ENCODE data around the gene THEM5.

THEM5 gene

DNA sequence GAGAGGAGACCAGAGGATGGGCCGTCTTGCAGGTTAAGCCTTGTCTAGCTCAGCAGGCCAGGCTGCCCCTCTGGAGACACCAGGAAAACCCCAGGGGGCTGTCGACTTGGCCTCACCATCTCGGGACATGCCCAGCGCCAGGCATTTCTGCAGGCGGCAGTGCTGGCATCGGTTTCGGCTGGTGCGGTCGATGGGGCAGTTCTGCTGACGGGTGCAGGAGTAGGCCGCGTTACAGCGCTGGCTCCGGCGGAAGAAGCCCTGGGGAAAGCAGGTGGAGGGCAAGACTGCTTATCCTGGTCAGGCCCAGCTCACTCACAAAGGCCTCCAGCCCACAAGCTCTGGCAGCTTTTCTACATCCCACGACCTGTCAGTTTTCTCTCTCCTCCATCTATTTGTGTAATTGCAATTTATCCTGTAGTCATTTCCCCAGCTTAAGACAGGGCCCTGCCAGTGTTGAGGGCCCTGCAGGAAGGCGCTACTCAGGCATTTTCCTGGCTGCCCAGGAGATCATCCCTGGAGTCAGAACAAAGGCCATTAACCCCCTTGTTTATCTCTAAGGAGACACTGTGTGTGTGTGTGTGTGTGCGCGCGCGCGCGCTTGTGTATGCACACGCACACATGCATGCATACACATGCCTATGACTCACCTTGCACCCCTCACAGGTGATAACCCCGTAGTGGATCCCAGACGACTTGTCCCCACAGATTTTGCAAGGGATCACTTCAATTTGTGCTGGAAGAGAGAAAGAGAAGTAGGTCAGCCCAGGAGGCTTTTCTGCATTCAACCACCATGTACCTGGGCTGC, 36.8 kb downstream of the THEM5 start:
- DNase-seq = no peak

DNA sequence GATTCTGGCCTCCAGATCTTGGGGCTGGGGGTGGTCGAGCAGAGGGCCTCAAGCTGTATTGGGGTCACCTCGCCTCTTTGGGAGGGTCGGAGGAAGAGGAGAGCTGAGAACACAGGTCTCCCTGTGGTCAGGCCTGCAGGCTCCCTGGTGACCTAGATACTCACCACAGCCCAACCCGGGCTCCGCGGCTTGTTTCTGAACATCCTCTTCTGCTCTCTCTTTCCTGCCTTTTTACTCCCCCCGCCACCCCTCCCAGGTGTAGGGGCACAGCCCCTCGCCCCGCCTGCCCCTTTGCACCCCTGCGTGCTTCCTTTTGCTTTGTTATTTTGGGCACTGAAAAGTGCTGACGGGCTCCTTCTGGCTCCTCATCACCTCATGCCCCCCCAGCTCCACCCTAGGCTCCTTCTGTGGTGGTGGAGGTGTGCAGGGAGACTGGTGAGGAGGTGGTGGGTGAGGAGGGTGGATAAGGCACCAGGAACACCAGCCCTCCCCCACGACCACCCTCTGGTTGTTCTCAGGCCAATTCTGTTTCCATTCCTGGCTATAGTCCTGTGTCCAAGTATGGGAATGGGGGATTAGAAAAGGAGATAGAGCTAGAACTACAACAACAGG, 37.7 kb downstream of the THEM5 start:
- no peak for DNase-seq

- DNase-seq = no peak
Measured at GRCh38 chr1:151814971-151815545, 38.5 kb downstream of the THEM5 start.

- no peak for DNase-seq
Measured at GRCh38 chr1:151814426-151814825, 39.1 kb downstream of the THEM5 start.

DNA sequence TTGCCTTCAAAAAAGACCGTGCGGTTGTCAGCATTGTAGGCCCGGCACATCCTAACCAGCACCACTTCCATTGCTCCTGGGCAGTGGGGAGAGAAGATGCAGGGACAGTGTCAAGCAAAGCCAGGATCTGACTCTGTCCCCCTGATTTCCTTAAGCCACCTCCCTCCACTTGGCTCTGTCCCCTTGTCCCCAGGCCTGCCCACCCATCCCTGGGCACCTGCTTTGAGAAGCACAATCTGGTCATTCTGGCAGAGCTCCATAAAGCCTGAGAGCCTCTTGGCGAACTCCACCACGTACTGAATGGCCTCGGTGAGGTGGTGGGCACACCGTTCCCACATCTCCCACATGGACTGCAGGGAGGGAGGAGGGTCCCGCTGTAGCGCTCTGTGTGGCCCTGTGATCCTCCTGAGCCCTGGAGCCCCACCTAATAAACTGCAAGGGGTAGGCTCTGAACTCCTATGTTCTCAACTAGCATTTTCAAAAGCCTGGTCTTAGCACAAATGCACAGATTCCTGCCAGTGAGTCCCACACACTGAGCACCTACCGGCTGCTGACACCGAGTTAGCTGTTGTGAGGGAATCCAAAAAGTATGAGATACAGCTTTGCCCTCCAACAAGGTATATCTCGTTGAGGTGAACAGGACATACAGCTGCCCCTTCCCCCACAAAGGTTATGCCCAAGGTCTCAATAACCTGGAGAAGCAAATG, 40.1 kb downstream of the THEM5 start:
- DNase-seq = no peak

DNA sequence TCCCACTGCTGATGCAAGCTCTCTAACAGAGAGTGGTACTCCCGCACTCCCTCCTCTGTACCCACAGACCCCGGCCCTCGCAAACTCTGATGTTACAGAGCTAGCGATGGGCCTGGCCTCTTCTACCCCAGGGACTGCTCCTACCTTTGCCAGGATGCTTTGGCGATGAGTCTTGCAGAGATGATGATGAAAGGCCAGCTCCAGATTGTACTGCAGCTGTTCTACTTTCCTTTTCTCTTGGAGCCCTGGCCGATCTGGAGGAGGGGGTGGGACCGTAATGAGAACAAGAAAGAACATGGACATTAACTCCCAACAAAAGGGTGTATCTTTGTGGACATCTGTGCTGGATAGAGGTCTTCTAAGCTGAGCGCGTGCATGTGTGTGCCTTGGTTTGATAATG, 42.3 kb downstream of the THEM5 start:
- DNase-seq = no peak

DNA sequence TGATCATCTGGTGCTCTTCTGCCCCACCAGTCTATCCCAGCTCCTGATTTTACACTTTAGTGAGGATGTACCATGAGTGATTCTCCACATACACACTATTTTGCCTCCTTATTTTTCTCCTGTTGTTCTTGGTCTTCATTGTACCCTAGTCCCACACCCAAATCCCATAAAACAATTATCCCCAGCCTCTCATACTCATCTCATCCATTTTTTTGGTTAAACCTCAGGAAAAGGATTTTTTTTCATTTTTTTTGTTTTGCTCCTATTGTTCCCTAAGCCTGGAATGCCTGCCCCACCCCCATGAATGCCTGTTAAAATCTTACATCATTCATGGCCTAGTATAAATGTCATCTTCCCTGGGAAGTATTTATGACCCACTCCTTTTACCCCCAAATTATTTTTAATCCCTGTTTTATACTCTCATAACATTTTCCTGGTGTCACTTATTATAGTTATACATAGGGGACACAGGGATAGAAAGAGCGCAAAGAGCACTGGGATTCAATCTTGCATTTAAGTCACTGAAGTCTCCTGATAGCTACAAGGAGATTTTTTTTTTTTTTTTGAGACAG, 43.4 kb downstream of the THEM5 start:
- DNase-seq = no peak

DNA sequence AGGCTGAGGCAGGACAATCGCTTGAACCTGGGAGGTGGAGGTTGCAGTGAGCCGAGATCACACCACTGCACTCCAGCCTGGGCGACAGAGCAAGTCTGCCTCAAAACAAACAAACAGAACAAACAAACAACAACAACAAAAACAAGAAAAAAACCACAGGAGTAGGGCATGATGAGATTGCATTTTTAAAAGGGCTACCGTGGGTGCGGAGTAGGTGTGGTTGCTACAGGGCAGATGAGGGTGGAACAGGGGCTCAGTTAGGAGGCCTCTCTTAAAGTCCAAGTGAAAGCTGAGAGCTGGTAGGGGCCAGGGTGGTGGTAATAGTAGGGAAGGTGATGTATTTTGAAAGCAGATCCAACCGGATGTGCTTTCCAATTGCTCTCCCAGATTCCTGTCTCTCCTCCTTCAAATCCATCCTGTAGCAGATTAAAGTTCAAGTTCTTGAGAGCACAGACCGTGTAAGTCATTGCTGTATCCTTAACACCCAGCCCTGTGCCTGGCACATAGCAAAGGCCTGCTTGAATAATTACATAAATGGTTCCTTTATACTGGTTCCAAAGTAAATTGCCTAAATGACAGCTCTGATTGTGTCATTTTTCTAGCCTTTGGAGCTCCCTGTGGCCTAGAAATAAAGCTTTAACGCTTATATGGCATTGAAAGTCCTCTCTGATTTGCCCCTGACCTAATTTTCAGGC, 44.1 kb downstream of the THEM5 start:
- DNase-seq = no peak

- DNase-seq = no peak
Measured at GRCh38 chr1:151807766-151808165, 45.7 kb downstream of the THEM5 start.

DNA sequence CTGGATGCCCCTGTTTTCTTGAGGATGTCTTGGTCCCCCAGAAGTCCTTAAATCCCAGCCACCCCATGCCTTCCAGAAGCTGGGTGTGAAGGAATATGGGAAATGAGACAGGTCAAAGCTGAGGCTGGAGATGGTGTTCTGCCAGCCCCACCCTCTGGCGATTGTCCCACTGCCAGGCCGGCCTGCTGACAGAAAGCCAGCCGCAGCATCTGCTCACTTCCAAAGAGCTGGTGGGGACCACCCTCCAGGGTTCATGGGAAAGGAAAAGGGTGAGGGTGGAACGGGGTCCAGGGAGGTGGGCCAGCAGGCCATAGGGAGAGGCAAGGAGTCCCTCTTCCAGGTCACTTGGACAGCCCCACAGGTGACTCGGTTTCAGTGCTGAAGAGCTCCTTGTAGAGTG, 46.4 kb downstream of the THEM5 start:
- DNase-seq = no peak

DNA sequence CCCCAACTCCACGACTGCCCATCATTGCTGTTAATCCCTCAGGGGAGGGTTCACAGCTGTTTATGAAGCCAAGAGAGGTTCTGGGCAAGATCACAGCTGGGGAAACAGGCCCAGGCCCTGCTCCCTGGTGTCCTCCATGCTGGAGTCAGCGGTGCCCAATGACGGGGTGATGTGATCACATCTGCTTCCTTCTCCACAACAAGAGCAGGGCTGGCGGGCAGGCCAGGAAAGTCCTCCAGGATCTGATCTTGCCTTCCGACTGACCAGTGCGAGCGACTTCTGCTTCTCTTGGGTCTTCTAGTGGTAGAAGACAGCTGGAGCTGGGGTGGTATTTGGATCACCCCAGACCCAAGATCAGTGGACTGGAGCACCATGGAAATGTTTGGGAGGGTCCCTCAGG, 47.3 kb downstream of the THEM5 start:
- DNase-seq = no peak

DNA sequence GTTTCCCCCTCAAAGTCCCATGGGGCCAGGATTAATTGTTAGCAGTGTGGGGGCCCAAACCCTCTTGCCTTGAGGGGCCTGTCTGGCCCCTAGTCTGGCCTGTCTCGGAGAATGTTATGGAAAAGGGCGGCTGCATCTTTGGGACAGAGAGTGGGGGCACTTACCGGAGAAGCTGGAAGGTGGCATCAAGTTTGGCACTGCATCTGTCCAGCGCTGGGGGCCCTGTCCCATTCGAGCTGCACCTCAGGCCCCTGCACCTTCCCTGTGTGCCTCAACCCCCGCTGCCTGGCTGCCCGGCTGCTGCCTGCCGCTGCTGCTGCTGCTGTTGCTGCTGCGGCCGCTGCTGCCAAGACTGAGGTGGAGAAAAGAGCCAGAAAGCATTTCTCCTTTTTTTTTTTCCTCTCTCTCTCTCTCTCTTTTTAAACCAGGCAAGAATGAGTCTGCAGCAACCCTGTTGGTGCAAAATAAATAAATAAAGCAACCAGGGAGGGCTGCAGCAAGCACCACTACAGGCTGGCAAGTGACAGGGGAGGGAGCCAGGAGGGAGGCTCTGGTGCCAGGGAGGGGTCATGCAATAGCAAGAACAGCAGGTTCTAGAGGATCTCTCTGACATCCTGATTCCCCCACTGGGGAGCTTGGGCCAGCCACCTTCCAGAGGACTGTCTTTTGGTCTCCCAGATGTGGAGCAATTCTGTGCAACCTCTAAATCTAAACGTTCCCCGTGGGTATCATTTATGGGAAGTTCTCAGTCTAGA, 48.3 kb downstream of the THEM5 start, which contains the start of gene LINGO4:
Gene LINGO4, minus strand, starts transcription at position 354 of the 755 bp plus-strand sequence. CDS start 2,715 bp downstream, outside the sequence.
- no peak for DNase-seq

- DNase-seq = no peak
Measured at GRCh38 chr1:151803915-151804314, 49.6 kb downstream of the THEM5 start.

DNA sequence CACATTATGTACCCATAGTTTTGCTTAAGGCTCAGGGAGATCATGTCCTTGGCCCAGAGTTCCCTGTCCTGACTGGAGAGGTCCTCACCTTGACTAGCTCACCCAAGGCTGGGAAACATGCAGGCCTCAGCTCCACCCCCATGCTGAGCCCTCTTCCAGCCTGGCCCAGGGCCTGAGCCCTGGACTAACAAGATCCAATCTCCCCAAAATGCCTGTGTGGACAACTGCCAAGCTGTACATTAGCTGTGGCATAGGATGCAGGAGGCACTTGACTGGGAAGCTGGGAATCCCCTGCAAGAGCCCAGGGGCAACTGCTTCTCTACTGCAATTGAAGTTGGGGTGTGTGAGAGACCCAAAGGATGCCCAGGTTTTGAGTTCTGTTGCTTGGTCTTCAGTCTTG, 50.3 kb downstream of the THEM5 start:
- DNase-seq = no peak

GRCh38 chr1:151802372-151802771, 51.1 kb downstream of the THEM5 start:
- no peak for DNase-seq

GRCh38 chr1:151801846-151802245, 51.7 kb downstream of the THEM5 start:
- DNase-seq = no peak

GRCh38 chr1:151801310-151801820, 52.1 kb downstream of the THEM5 start:
- DNase-seq = no peak

DNA sequence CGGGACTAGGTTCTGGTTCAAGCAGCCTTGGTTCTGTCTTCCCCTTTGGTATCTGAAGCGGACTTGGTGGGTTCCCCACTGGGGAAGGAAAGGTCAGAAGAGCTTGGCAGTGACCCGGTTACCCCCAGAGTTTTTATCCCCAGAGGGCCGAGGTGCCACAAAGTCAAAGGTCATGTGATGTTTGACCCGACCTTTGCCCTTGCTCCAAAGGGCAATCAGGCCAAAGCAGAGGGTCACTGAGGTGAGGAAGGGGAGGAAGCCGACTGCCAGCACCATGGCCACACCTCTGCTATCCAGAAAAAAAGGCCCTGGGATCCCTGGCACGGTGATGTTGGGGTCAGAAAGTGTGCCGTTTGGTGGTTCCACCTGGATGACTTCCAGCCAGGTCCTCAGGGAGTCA, 52.7 kb downstream of the THEM5 start:
- DNase-seq = no peak

- peak; percentile 3 to 27 for DNase-seq
Measured at GRCh38 chr1:151799179-151800022, 54.1 kb downstream of the THEM5 start.

DNA sequence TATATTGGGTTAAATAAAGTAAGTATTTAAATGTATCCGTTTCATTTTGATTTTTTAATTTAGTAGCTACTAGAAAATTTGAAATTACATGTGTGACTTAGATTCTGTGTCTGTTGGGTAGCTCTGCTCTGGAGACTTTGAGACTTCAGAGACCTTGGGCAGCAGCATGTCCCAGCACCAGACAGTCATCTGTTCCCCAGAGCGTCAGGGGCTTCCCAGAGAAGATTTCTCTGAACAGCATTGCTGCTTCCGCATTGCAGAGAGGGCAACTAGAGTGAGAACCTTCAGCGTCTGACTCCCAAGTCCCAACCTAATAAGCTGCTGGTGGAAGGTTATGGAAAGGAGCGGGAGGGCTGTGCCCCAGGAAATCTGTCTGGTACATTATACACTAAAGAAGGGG, 54.9 kb downstream of the THEM5 start:
- peak; percentile 51 to 62 for DNase-seq

Measured in Kasumi-1 (cell line).